Cardiac muscle cell (in vitro differentiated cells and primary cell): Measurements from ENCODE around the gene CGGBP1. TPM values are rescaled to one million over a fixed set of nuclear protein-coding genes. Genes with fewer than 3 reads are reported as not detected.
A peak's percentile ranks its signal among the peaks of the same experiment; 100 is the strongest.

Experiments used
- DNase-seq, 2 donors: peaks; one replicate each; pipeline versions ENCODE4 v3.0.0 to v3.0.0-alpha.2; 2010 to 2017; ENCODE audit warnings: low read depth in 1 of 2, low spot score in 1 of 2
- H3K27ac ChIP-seq: fragments of 200-600 bp; sonication (generic); 2 replicates; pipeline ENCODE4 v1.5.1; 2016
- H3K27me3 ChIP-seq: fragments of 200-600 bp; sonication (generic); 2 replicates; pipeline ENCODE4 v1.6.0; 2016; ENCODE audit warnings: control low read depth
- H3K36me3 ChIP-seq: fragments of 200-600 bp; sonication (generic); 2 replicates; pipeline ENCODE4 v1.5.1; 2016; ENCODE audit warnings: control low read depth
- H3K4me1 ChIP-seq: fragments of 200-600 bp; sonication (generic); 2 replicates; pipeline ENCODE4 v1.8.1; 2017; ENCODE audit warnings: low read depth, mild to moderate bottlenecking, mixed run types
- H3K4me3 ChIP-seq: fragments of 200-600 bp; sonication (generic); 2 replicates; pipeline ENCODE4 v1.5.1; 2016; ENCODE audit warnings: mild to moderate bottlenecking
- H3K9me3 ChIP-seq: fragments of 200-600 bp; sonication (generic); 2 replicates; pipeline ENCODE4 v1.5.1; 2017; ENCODE audit warnings: low read depth, mild to moderate bottlenecking, control low read depth
- CTCF ChIP-seq: IDR thresholded peaks from 2 replicates; pipeline ENCODE4 v1.5.1; 2012; ENCODE audit warnings: low read depth, mild to moderate bottlenecking, low read length
- polyA plus RNA-seq: library from polyadenylated mRNA; unstranded; fragments of >200 nt; fragmentation: Nextera tagmentation; extraction: Ambion mirVana; gene quantifications from 2 replicates; pipeline ENCODE4 v1.2.1, GENCODE V29; 2016
- total RNA-seq: library from RNA; depleted of rRNA; stranded (reverse); fragments of >200 nt; gene quantifications from 2 replicates; pipeline ENCODE4 v1.2.3, GENCODE V29; 2016

CGGBP1 gene
- total and polyA plus RNA-seq, 2 experiments from 2014 or later: 46.7 to 46.8 TPM

GRCh38 chr3:88034491-88035275 is 24.1 kb downstream of the CGGBP1 start:
- Histone ChIP-seq H3K4me3 (no peak overlapping the region), H3K27me3 (no peaks in the 10 kb centered on the region), H3K27ac (no peak overlapping the region), H3K4me1 (no peaks in the 10 kb centered on the region), H3K36me3 (no peaks in the 10 kb centered on the region), H3K9me3 (no peaks in the 10 kb centered on the region)
- no peak for TF ChIP-seq CTCF
- no peak for DNase-seq

GRCh38 chr3:88033808-88034207 is 25.0 kb downstream of the CGGBP1 start:
- no peaks in the 10 kb centered on the region for H3K27me3 ChIP-seq
- H3K36me3 ChIP-seq: no peaks in the 10 kb centered on the region
- no peak for TF ChIP-seq CTCF
- no peaks in the 10 kb centered on the region for H3K9me3 ChIP-seq
- DNase-seq: no peak
- no peaks in the 10 kb centered on the region for H3K4me1 ChIP-seq
- no peak overlapping the region for H3K4me3 ChIP-seq
- no peak overlapping the region for H3K27ac ChIP-seq

GRCh38 chr3:88033079-88033478 is 25.7 kb downstream of the CGGBP1 start:
- TF ChIP-seq CTCF: no peak

GRCh38 chr3:88032245-88032644 is 26.6 kb downstream of the CGGBP1 start:
- no peak for DNase-seq
- no peaks in the 10 kb centered on the region for H3K36me3 ChIP-seq
- no peak for TF ChIP-seq CTCF
- H3K4me3 ChIP-seq: no peak overlapping the region
- H3K27me3 ChIP-seq: no peaks in the 10 kb centered on the region
- H3K9me3 ChIP-seq: no peaks in the 10 kb centered on the region
- H3K27ac ChIP-seq: no peak overlapping the region
- H3K4me1 ChIP-seq: no peaks in the 10 kb centered on the region

More at GRCh38 chr3:88033079-88033478, 25.7 kb downstream of the CGGBP1 start:
- Histone ChIP-seq H3K9me3 (no peaks in the 10 kb centered on the region), H3K36me3 (no peaks in the 10 kb centered on the region), H3K4me1 (no peaks in the 10 kb centered on the region), H3K4me3 (no peak overlapping the region), H3K27ac (no peak overlapping the region), H3K27me3 (no peaks in the 10 kb centered on the region)
- DNase-seq: no peak

- peak in 1 of 2 donors; percentile 39 for DNase-seq
- Histone ChIP-seq H3K27ac (no peak overlapping the region), H3K4me1 (no peaks in the 10 kb centered on the region), H3K4me3 (no peak overlapping the region), H3K9me3 (no peaks in the 10 kb centered on the region), H3K36me3 (no peaks in the 10 kb centered on the region), H3K27me3 (no peaks in the 10 kb centered on the region)
- TF ChIP-seq CTCF: no peak
Observed at GRCh38 chr3:88031642-88032077, 27.1 kb downstream of the CGGBP1 start.
